GM18858 (cell line): ENCODE results near the gene PLEKHD1.

Experiments
- ATAC-seq: cut with Tn5 transposase; IDR thresholded peaks from one replicate; pipeline ENCODE4 v1.9.1; 2021; ENCODE audit not compliant: unreplicated experiment

The PLEKHD1 gene

DNA sequence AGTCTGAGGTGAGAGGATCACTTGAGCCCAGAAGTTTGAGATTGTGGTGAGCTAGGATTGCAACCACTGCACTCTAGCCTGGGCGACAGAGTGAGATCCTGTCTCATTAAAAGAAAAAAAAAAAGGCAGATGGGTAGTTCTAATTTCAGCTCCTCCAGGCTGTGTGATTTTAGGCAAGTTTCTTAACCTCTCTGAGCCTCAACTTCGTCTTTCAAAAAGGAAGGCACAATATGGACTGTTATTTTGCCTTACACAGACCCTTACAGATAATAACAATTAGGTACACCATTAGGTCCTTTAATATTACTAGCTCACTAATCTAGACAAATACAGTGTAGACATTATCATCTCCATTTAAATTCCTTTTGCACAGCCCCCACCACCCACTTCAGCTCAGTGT lies 94.9 kb downstream of the PLEKHD1 start:
- no peak for ATAC-seq

DNA sequence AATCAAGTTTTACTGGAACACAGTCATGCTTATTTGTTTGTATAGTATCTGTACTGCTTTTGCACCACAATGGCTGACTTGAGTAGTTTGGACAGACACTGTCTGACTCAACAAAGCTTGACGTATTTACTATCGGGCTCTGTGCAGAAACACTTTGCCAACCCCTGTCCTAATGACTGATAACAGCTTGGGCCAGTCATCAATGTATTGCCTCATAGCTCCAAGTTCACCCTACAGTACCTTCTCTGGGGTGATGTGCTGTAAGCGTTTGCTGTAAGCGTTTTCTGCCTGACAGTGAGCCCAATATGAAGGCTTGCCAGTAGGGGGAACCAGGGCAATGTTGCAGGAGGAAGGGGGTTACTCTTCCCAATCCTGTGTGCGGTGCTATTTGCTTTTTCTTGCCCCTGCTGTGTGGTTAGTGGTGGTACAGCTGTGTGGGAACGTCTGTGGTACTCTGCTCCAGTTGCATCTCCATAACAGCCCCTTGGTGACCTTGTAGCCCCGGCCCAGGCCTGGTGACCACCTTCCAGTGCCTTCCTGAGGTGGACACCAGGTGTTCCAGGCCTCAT lies 95.6 kb downstream of the PLEKHD1 start:
- ATAC-seq: no peak
